ENCODE measurements around the gene HYOU1. TPM values are rescaled to one million over a fixed set of nuclear protein-coding genes. Genes with fewer than 3 reads are reported as not detected.

The HYOU1 gene
- total RNA-seq, 4 donors from 2014 or later: 21.8 to 47.0 (median 33.0) TPM

GRCh38 chr11:119092880-119093842, 36.2 kb upstream of the HYOU1 start:
- TF ChIP-seq CTCF (IDR thresholded peaks at IDR 0.05) (no peak), POLR2A (IDR thresholded peaks at IDR 0.05) (no peak)
- no peak overlapping the region for H3K4me3 ChIP-seq (ENCODE audit: low read depth, poor library complexity, severe bottlenecking)
- DNase-seq (ENCODE audit: low spot score in 2 of 2): no peak
- 58 to 62% methylated on average over 12 of the region's 12 CpGs for WGBS, 2 donors
- intact Hi-C loops (cut with DNase I; ENCODE audit: low total_unique reads): no loop called here

GRCh38 chr11:119091966-119092879, 35.2 kb upstream of the HYOU1 start:
- intact Hi-C loops (cut with DNase I; ENCODE audit: low total_unique reads): no loop called here
- H3K4me3 ChIP-seq (ENCODE audit: low read depth, poor library complexity, severe bottlenecking): no peak overlapping the region
- WGBS, 2 donors: 88 to 89% methylated on average over 13 of the region's 13 CpGs
- TF ChIP-seq CTCF (IDR thresholded peaks at IDR 0.05) (no peak), POLR2A (IDR thresholded peaks at IDR 0.05) (no peak)
- DNase-seq (ENCODE audit: low spot score in 2 of 2): no peak

GRCh38 chr11:119091178-119091577, 34.2 kb upstream of the HYOU1 start:
- no peak for DNase-seq (ENCODE audit: low spot score in 2 of 2)
- intact Hi-C loops (cut with DNase I; ENCODE audit: low total_unique reads): no loop called here
- H3K4me3 ChIP-seq (ENCODE audit: low read depth, poor library complexity, severe bottlenecking): no peak overlapping the region
- TF ChIP-seq POLR2A (IDR thresholded peaks at IDR 0.05) (no peak), CTCF (IDR thresholded peaks at IDR 0.05) (no peak)
- WGBS, 2 donors: 67 to 70% methylated on average over 9 of the region's 9 CpGs

- intact Hi-C loops (cut with DNase I; ENCODE audit: low total_unique reads): no loop called here
- no peak for DNase-seq (ENCODE audit: low spot score in 2 of 2)
- 80 to 100% methylated on average over 1 of the region's 1 CpG for WGBS, 2 donors
- no peak overlapping the region for H3K4me3 ChIP-seq (ENCODE audit: low read depth, poor library complexity, severe bottlenecking)
- TF ChIP-seq POLR2A (IDR thresholded peaks at IDR 0.05) (no peak), CTCF (IDR thresholded peaks at IDR 0.05) (no peak)
Measured at GRCh38 chr11:119089319-119089718, 32.3 kb upstream of the HYOU1 start.

GRCh38 chr11:119088406-119088805, 31.4 kb upstream of the HYOU1 start:
- H3K4me3 ChIP-seq (ENCODE audit: low read depth, poor library complexity, severe bottlenecking): no peak overlapping the region
- WGBS, 2 donors: 94% methylated on average over 9 of the region's 9 CpGs
- intact Hi-C loops (cut with DNase I; ENCODE audit: low total_unique reads): no loop called here
- no peak for DNase-seq (ENCODE audit: low spot score in 2 of 2)
- TF ChIP-seq CTCF (IDR thresholded peaks at IDR 0.05): no peak
- no peak for TF ChIP-seq POLR2A (IDR thresholded peaks at IDR 0.05)
